ENCODE data around the gene DOCK6.

DOCK6 gene

DNA sequence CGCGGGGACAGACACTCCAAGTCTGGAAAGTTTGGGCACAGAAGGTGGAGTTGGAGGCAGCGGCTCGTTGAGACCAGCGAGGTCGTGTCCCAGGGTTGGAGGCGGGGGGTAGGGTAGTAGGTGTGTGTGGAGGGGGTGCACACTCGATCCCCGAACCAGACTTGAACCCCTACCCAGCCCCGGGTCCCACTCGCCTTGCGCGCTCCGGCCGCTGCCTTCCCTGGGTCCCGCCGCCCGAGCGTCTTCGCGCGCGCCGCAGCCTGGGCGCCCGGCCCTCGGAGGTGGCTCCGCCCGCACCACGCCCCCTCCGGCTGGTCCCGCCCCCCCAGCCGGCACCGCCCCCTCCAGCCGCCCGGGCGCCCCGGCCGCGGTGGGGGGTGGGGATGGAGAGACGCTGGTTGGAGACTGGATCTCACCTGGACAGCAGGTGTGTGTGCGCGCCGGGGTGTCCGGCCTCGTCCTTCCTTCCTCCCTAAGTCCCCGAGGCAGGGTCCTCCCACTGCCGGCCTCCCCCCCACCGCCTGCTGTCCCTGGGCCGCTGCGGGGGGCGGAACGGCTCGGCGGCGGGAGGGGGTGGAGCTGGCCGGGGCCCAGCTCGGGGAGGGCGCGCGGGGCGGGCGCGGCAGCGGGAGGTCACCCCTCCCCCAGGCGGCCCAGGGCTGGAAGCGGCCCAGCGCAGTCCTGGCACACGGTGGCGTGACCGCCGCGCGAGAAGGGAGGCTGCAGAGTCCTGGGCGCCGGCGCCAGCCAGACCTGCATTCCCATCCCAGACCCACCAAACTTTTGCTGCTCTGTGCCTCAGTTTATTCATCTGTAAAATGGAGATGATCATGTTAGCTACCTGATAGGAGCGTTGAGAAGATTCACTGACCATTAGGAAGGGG, 64.8 kb downstream of the DOCK6 start, which contains the start of gene KANK2:
TSS of gene KANK2 (minus strand) at position 255 of the 884 bp plus-strand sequence. CDS start 3,034 bp downstream, outside the sequence.
- no peaks in the 10 kb centered on the region for H3K27me3 ChIP-seq (ENCODE audit: insufficient read depth, low read length)
- H3K9ac ChIP-seq (ENCODE audit: low read depth, low read length) = peak within 1 kb of the TSS; percentile 78
- H3K4me3 ChIP-seq (ENCODE audit: low read length) = peak within 1 kb of the TSS; percentile 78
- no peak within 1 kb of the TSS for H3K27ac ChIP-seq (ENCODE audit: low read length)
- peaks cover 9% of the 10 kb centered on the region; the same call in 1 of the 2 replicates for H3K36me3 ChIP-seq (ENCODE audit: insufficient read depth, low read depth, low read length)
- H3K4me1 ChIP-seq (ENCODE audit: insufficient read depth, low read length) = no peaks in the 10 kb centered on the region
- H3K9me3 ChIP-seq (ENCODE audit: insufficient read depth, low read depth, low read length) = no peaks in the 10 kb centered on the region

DNA sequence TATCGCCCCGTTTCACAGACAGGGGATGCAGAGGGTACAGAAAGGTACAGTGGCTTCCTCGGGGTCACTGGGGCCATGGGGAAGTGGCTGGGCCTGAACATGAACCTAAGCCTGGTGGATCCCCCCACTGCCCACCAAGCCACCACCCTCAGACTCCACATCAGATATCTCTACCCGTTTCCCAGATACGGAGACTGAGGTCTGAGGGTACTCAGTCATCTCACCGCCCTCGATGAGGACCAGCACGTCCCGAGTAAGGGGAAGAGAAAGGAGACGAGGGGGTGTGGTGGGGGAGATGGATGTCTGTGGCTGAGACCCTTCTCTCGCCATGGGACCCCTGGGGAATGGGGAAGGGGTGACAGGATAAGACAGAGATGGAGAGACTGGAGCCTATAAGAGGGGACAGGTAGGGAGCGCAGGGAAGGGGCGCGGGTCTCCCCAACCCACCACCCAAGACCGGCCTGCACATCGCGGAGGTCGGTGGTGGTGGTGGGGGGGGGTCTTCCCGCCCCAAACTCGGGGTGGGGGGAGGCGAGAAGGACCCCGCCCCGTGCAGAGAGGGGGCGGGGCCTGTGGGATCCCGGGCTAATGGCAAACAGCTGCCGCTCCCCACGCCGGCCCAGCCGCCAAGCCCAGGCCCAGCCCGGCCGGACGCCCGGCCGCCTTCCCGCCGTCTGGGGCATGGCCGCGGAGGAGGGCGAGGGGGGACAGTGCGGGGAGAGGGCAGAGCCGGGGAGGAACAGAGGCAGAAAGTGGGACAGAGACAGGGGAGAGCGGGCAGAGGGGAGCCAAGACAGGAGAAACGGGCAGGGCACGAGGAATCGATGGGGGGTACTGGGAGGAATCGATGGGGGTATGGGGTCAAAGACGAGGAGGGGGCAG, 65.7 kb downstream of the DOCK6 start:
- no peaks in the 10 kb centered on the region for H3K27me3 ChIP-seq (ENCODE audit: insufficient read depth, low read length)
- H3K9me3 ChIP-seq (ENCODE audit: insufficient read depth, low read depth, low read length) = no peaks in the 10 kb centered on the region
- H3K9ac ChIP-seq (ENCODE audit: low read depth, low read length) = peak overlapping the region; percentile 78
- H3K27ac ChIP-seq (ENCODE audit: low read length) = no peak overlapping the region
- no peaks in the 10 kb centered on the region for H3K4me1 ChIP-seq (ENCODE audit: insufficient read depth, low read length)
- peaks cover 14% of the 10 kb centered on the region for H3K36me3 ChIP-seq (ENCODE audit: insufficient read depth, low read depth, low read length)
- H3K4me3 ChIP-seq (ENCODE audit: low read length) = peak overlapping the region; percentile 78

DNA sequence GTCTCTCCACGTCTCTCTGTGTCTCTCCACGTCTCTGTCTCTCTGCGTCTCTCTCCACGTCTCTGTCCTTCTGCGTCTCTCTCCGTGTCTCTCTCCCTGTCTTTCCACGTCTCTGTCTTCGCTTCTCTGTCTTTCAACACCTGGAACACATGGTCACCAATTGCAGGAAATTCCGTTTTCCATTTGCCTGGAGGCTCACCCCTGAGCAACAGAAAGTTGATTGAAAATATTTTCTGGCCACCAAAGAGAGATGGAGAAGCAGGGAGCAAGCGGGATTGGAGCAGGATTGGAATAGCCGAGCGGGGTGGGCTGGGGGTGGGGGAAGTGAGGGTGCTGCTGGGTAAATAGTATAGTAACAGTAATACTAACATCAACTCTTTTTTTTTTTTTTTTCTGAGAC, 66.6 kb downstream of the DOCK6 start:
- no peak overlapping the region for H3K4me3 ChIP-seq (ENCODE audit: low read length)
- H3K36me3 ChIP-seq (ENCODE audit: insufficient read depth, low read depth, low read length) = peaks cover 14% of the 10 kb centered on the region
- H3K9me3 ChIP-seq (ENCODE audit: insufficient read depth, low read depth, low read length) = no peaks in the 10 kb centered on the region
- H3K9ac ChIP-seq (ENCODE audit: low read depth, low read length) = no peak overlapping the region
- no peaks in the 10 kb centered on the region for H3K4me1 ChIP-seq (ENCODE audit: insufficient read depth, low read length)
- H3K27ac ChIP-seq (ENCODE audit: low read length) = no peak overlapping the region
- no peaks in the 10 kb centered on the region for H3K27me3 ChIP-seq (ENCODE audit: insufficient read depth, low read length)

DNA sequence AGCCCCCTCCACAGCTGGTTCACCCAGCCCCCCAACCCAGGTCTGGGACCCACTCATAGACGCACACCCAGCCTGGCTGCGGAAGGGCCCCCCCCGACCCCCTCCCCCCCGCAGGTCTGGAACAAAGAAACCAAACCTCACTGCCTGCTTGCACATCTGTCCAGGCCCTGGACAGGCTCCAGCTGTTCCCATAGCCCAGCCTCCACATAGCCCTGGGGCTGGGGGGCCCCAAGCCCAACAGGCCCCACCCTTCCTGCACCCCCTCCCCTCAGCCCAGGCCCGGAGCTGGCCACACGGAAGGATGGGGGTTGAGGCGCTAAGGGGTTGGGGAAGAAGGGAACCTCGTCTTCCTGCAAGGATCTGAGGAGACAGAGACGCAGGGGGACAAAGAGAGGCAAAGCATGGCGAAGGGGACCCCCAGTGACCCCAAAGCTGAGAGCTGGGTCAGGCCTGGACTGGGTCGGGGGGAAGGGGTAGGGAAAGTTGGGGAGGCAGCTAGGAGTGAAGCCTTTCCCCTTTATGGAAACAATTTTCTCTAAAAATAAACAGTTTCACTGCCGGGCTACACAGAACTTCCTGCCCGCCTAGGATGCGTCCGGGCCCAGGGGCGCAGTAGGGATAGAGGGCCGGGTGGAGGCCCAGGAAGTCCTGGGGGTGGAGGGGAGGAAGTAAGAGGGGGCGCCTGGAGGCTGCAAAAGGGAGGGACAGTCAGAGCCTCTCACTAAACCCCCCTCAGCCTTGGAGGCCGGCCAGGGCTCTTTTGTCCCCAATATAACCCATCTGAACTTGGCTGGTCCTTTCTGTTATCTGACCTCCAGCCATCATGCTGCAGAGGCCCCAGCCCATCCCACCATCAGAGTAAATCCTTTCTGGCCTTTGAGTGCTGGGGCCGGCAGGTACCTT, 67.4 kb downstream of the DOCK6 start:
- Histone ChIP-seq H3K27me3 (ENCODE audit: insufficient read depth, low read length) (no peaks in the 10 kb centered on the region), H3K36me3 (ENCODE audit: insufficient read depth, low read depth, low read length) (peaks cover 14% of the 10 kb centered on the region), H3K4me3 (ENCODE audit: low read length) (no peak overlapping the region), H3K9me3 (ENCODE audit: insufficient read depth, low read depth, low read length) (no peaks in the 10 kb centered on the region), H3K4me1 (ENCODE audit: insufficient read depth, low read length) (no peaks in the 10 kb centered on the region), H3K9ac (ENCODE audit: low read depth, low read length) (no peak overlapping the region), H3K27ac (ENCODE audit: low read length) (no peak overlapping the region)

DNA sequence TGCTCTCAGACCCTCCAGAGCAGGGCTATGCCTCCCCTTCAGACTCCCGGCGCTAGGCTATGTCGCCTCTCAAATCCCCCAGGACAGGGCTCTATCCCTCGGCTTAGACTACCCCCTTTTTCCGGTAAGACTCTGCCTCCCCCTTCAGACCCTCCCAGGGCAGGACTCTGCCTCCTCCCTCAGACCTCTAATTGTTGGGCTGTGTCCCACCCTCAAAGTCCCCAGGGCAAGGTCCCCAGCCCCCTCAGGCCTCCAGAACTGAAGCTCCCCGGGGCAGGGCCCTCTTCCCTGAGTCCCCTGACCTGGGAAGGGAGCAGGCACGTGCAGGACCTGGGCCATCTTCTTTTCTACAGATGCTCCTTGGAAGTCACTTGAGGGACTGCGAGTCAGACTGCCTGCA, 68.2 kb downstream of the DOCK6 start:
- Histone ChIP-seq H3K27me3 (ENCODE audit: insufficient read depth, low read length) (no peaks in the 10 kb centered on the region), H3K9ac (ENCODE audit: low read depth, low read length) (no peak overlapping the region), H3K9me3 (ENCODE audit: insufficient read depth, low read depth, low read length) (no peaks in the 10 kb centered on the region), H3K4me1 (ENCODE audit: insufficient read depth, low read length) (no peaks in the 10 kb centered on the region), H3K4me3 (ENCODE audit: low read length) (no peak overlapping the region), H3K27ac (ENCODE audit: low read length) (no peak overlapping the region), H3K36me3 (ENCODE audit: insufficient read depth, low read depth, low read length) (peaks cover 14% of the 10 kb centered on the region)

DNA sequence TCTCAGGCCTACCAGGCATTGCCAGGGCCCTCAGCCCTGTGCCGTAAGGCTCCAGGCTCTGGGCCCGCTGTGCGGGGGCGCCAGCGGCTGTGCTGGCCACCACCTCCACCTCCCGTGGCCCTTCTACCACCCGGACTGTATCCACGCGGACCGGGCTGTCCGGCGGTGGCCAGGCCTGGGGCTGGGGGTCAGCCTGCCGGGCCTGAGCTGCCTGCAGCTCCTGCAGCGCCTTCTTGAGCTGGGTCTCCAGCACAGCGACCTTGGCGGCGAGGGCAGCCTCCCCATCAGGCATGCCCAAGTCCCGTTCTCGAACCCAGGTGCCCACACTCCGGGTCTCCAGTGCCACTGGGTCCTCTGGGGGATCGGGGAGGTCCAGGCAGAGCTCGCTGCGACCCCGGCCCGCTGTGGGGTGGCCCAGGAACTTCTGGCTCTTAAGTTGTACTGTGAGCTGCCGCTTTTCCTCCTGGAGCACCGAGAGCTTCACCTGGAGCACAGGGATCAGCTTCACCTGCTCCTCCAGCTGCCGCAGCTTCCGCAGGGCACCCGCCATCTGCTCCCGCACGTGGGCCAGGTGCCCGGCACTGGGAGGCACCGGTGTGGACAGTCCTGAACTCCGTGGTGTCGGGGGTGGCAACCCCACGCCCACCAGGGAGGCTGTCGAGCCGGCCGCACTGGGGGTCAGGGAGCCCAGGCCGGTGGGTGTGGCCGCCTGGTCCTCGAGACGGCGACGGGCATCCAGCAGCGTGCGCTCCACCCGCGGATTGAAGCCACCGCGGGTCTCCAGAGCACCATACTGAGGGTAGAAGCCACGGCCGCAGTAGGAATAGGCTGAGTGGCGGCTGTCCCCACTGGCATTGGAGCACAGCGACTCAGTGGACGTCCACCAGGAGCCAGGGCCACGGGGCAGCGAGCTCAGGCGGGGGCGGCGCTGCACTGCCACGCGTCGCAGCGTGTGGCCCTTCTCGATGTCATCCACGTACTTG, 69.1 kb downstream of the DOCK6 start:
- no peaks in the 10 kb centered on the region for H3K9me3 ChIP-seq (ENCODE audit: insufficient read depth, low read depth, low read length)
- H3K4me3 ChIP-seq (ENCODE audit: low read length) = no peak overlapping the region
- no peak overlapping the region for H3K27ac ChIP-seq (ENCODE audit: low read length)

DNA sequence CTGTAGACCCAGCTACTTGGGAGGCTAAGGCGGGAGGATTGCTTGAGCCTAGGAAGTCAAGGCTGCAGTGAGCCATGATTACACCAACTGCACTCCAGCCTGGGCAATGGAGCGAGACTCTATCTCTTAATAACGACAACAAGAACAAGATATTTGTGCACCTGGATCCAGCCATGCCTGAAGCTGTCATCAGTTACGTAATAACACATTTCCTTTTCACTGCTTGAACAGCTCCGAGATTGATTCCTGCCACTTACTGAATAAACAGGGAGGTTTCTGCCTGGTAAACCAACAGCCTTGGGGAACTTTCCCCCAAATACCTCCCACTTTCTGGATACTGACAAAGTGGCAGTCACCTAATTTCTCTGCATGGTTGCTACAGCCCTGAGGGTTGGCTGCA, 70.4 kb downstream of the DOCK6 start:
- Histone ChIP-seq H3K9ac (ENCODE audit: low read depth, low read length) (no peak overlapping the region), H3K9me3 (ENCODE audit: insufficient read depth, low read depth, low read length) (no peaks in the 10 kb centered on the region), H3K4me1 (ENCODE audit: insufficient read depth, low read length) (no peaks in the 10 kb centered on the region), H3K4me3 (ENCODE audit: low read length) (no peak overlapping the region), H3K36me3 (ENCODE audit: insufficient read depth, low read depth, low read length) (peaks cover 14% of the 10 kb centered on the region), H3K27ac (ENCODE audit: low read length) (no peak overlapping the region), H3K27me3 (ENCODE audit: insufficient read depth, low read length) (no peaks in the 10 kb centered on the region)

More for the DNA sequence above, 69.1 kb downstream of the DOCK6 start:
- Histone ChIP-seq H3K4me1 (ENCODE audit: insufficient read depth, low read length) (no peaks in the 10 kb centered on the region), H3K36me3 (ENCODE audit: insufficient read depth, low read depth, low read length) (peaks cover 14% of the 10 kb centered on the region), H3K9ac (ENCODE audit: low read depth, low read length) (no peak overlapping the region), H3K27me3 (ENCODE audit: insufficient read depth, low read length) (no peaks in the 10 kb centered on the region)

DNA sequence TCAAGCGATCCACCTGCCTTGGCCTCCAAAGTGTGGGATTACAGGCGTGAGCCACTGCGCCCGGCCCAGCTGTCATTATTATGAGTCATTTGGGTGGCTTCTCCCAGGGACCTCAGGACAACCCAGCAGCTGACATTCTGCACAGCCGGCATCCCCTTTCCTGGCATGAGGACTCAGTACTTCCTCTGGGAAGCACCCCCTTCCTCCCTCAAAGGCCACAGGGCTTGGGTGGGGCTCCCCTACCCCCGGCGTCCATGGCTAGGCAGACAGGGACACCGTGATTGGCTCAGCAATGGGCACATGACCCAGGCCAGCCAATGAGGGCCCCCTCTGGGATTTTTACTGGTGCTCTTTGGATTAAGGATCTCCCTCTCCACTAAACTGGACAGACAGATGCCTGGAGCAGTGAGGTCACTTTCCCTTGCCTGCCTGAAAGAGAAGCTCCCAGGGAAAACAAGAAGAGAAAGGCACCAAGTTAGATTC, 71.0 kb downstream of the DOCK6 start:
- H3K27ac ChIP-seq (ENCODE audit: low read length) = no peak overlapping the region
- peaks cover 14% of the 10 kb centered on the region for H3K36me3 ChIP-seq (ENCODE audit: insufficient read depth, low read depth, low read length)
- no peak overlapping the region for H3K4me3 ChIP-seq (ENCODE audit: low read length)
- H3K27me3 ChIP-seq (ENCODE audit: insufficient read depth, low read length) = no peaks in the 10 kb centered on the region
- H3K9me3 ChIP-seq (ENCODE audit: insufficient read depth, low read depth, low read length) = no peaks in the 10 kb centered on the region
- no peak overlapping the region for H3K9ac ChIP-seq (ENCODE audit: low read depth, low read length)
- H3K4me1 ChIP-seq (ENCODE audit: insufficient read depth, low read length) = no peaks in the 10 kb centered on the region

DNA sequence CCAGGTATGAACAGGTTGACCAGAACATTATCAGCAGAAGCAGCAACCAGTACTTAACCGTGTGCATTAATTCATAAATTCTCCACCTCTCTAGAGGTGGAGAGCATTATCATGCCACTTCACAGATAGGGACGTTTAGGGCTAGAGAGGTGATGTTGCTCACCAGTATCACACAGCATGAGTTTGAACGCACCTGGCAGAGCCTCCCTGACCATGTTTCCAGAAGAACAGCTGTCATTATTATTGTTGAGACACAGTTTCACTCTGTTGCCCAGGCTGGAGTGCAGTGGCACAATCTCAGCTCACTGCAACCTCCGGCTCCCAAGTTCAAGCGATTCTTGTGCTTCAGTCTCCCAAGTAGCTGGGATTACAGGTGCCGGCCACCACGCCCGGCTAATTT, 71.8 kb downstream of the DOCK6 start:
- H3K27ac ChIP-seq (ENCODE audit: low read length) = no peak overlapping the region
- no peaks in the 10 kb centered on the region for H3K4me1 ChIP-seq (ENCODE audit: insufficient read depth, low read length)
- no peak overlapping the region for H3K9ac ChIP-seq (ENCODE audit: low read depth, low read length)
- no peaks in the 10 kb centered on the region for H3K9me3 ChIP-seq (ENCODE audit: insufficient read depth, low read depth, low read length)
- H3K4me3 ChIP-seq (ENCODE audit: low read length) = no peak overlapping the region
- peaks cover 14% of the 10 kb centered on the region for H3K36me3 ChIP-seq (ENCODE audit: insufficient read depth, low read depth, low read length)
- no peaks in the 10 kb centered on the region for H3K27me3 ChIP-seq (ENCODE audit: insufficient read depth, low read length)

DNA sequence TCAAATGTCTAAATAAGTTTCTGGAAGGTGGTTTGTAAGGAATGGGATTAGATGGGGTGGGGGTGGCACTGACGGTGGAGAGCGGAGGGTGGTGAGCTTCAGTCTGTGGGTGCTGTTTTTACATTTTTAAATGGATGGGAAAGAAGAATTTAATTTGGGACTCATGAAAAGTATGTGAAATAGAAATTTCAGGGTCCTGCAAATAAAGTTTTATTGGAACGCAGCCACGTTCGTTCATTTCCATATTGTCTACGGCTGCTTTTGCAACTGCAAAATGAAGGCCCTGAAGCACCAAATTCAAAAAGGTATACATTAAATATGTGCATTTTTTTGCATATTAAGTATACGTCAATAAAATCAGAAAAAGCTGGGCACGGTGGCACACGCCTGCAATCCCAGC, 74.9 kb downstream of the DOCK6 start:
- no peaks in the 10 kb centered on the region for H3K4me1 ChIP-seq (ENCODE audit: insufficient read depth, low read length)
- no peak overlapping the region for H3K4me3 ChIP-seq (ENCODE audit: low read length)
- no peaks in the 10 kb centered on the region for H3K9me3 ChIP-seq (ENCODE audit: insufficient read depth, low read depth, low read length)
- no peak overlapping the region for H3K27ac ChIP-seq (ENCODE audit: low read length)
- no peaks in the 10 kb centered on the region for H3K27me3 ChIP-seq (ENCODE audit: insufficient read depth, low read length)
- H3K9ac ChIP-seq (ENCODE audit: low read depth, low read length) = no peak overlapping the region
- H3K36me3 ChIP-seq (ENCODE audit: insufficient read depth, low read depth, low read length) = peaks cover 5% of the 10 kb centered on the region
